SU-DHL-6 (cell line): ENCODE data around the gene NRGN.

Source experiments
- H2AFZ ChIP-seq: fragments of 200-600 bp; sonication (generic); 2 replicates; pipeline ENCODE4 v1.6.1; 2014; ENCODE audit warnings: low read depth, mild to moderate bottlenecking, moderate library complexity, mixed read lengths, antibody characterized with exemption, low read length; ENCODE audit not compliant: severe bottlenecking
- H3F3A ChIP-seq: fragments of 200-600 bp; shearing (Covaris generic); 2 replicates; pipeline ENCODE4 v1.6.0; 2016; ENCODE audit warnings: antibody characterized with exemption, mild to moderate bottlenecking; ENCODE audit not compliant: insufficient read depth
- H3K27ac ChIP-seq: fragments of 200-600 bp; sonication (generic); 2 replicates; pipeline ENCODE4 v1.5.1; 2016; ENCODE audit warnings: low read depth, mild to moderate bottlenecking, low read length, moderate library complexity, mixed read lengths
- H3K27me3 ChIP-seq: fragments of 200-600 bp; sonication (generic), shearing (Covaris generic); 2 replicates; pipeline ENCODE4 v1.6.0; 2014; ENCODE audit warnings: mild to moderate bottlenecking, low read length
- H3K36me3 ChIP-seq: fragments of 200-600 bp; sonication (generic); 2 replicates; pipeline ENCODE4 v1.6.1; 2014; ENCODE audit warnings: mild to moderate bottlenecking, low read length, mixed read lengths
- H3K4me2 ChIP-seq: fragments of 300-600, 200-600 bp; shearing (Covaris generic), sonication (generic); 2 replicates; pipeline ENCODE4 v1.6.0; 2014; ENCODE audit warnings: low read length, low read depth, mild to moderate bottlenecking; ENCODE audit not compliant: poor library complexity, severe bottlenecking
- H3K4me3 ChIP-seq: fragments of 200-600 bp; sonication (generic); 2 replicates; pipeline ENCODE4 v1.5.1; 2014; ENCODE audit warnings: antibody characterized with exemption, low read length, mild to moderate bottlenecking, mixed read lengths; ENCODE audit not compliant: insufficient read depth, poor library complexity, severe bottlenecking
- H3K79me2 ChIP-seq: fragments of 200-600 bp; sonication (generic); 2 replicates; pipeline ENCODE4 v1.6.1; 2014; ENCODE audit warnings: mild to moderate bottlenecking, low read length, moderate library complexity; ENCODE audit not compliant: insufficient read depth
- H3K9ac ChIP-seq: fragments of 200-600 bp; sonication (generic); 2 replicates; pipeline ENCODE4 v1.7.0; 2014; ENCODE audit warnings: mild to moderate bottlenecking, low read length
- H3K9me2 ChIP-seq: fragments of 200-600 bp; sonication (generic); replicated peaks from 2 replicates; pipeline ENCODE4 v1.6.1; 2014; ENCODE audit warnings: low read length; ENCODE audit not compliant: insufficient read depth
- H3K9me3 ChIP-seq: fragments of 200-600 bp; sonication (generic); 2 replicates; pipeline ENCODE4 v1.6.1; 2014; ENCODE audit warnings: low read length, mixed read lengths; ENCODE audit not compliant: insufficient read depth
- H4K20me1 ChIP-seq: fragments of 200-600 bp; sonication (generic); 2 replicates; pipeline ENCODE4 v1.6.1; 2014; ENCODE audit warnings: low read depth, mild to moderate bottlenecking, antibody characterized with exemption, low read length, moderate library complexity, mixed read lengths
- CTCF ChIP-seq: fragments of 200-600 bp; sonication (generic); IDR thresholded peaks from one replicate; pipeline ENCODE4 v1.5.1; 2017; ENCODE audit warnings: antibody characterized with exemption, mild to moderate bottlenecking, low read length, moderate library complexity; ENCODE audit not compliant: insufficient read depth, poor library complexity, severe bottlenecking
- EZH2phosphoT487 ChIP-seq: fragments of 200-600 bp; sonication (generic), shearing (Covaris generic); conservative IDR thresholded peaks from 2 replicates; pipeline ENCODE4 v1.6.1; 2018; ENCODE audit warnings: mild to moderate bottlenecking, antibody characterized with exemption, low read length, moderate library complexity, mixed read lengths

Gene NRGN

GRCh38 chr11:124756753-124757227 lies 17.0 kb downstream of the NRGN start:
- Histone ChIP-seq H2AFZ (no peak overlapping the region), H3K4me2 (no peak overlapping the region), H3F3A (no peaks in the 10 kb centered on the region), H3K4me3 (no peak overlapping the region), H3K27me3 (no peaks in the 10 kb centered on the region), H3K36me3 (no peaks in the 10 kb centered on the region), H3K79me2 (no peaks in the 10 kb centered on the region), H3K9me2 (no peaks in the 10 kb centered on the region), H3K27ac (no peak overlapping the region), H3K9me3 (no peaks in the 10 kb centered on the region), H3K9ac (no peak overlapping the region), H4K20me1 (no peaks in the 10 kb centered on the region)
- TF ChIP-seq CTCF (no peak), EZH2phosphoT487 (no peak)

- TF ChIP-seq CTCF (no peak), EZH2phosphoT487 (no peak)
- H4K20me1 ChIP-seq: no peaks in the 10 kb centered on the region
- no peaks in the 10 kb centered on the region for H3F3A ChIP-seq
- H3K27me3 ChIP-seq: no peaks in the 10 kb centered on the region
- H3K4me2 ChIP-seq: no peak overlapping the region
- no peak overlapping the region for H2AFZ ChIP-seq
- H3K79me2 ChIP-seq: no peaks in the 10 kb centered on the region
- no peaks in the 10 kb centered on the region for H3K9me2 ChIP-seq
- H3K9ac ChIP-seq: no peak overlapping the region
- no peak overlapping the region for H3K4me3 ChIP-seq
- H3K36me3 ChIP-seq: no peaks in the 10 kb centered on the region
- H3K27ac ChIP-seq: no peak overlapping the region
- no peaks in the 10 kb centered on the region for H3K9me3 ChIP-seq
Measured at GRCh38 chr11:124757320-124757719, 17.6 kb downstream of the NRGN start.

GRCh38 chr11:124758355-124759265 lies 18.9 kb downstream of the NRGN start:
- H3K36me3 ChIP-seq: no peaks in the 10 kb centered on the region
- no peak overlapping the region for H3K9ac ChIP-seq
- H3K9me2 ChIP-seq: no peaks in the 10 kb centered on the region
- no peak overlapping the region for H3K4me3 ChIP-seq
- no peak overlapping the region for H3K27ac ChIP-seq
- H3K9me3 ChIP-seq: no peaks in the 10 kb centered on the region
- no peaks in the 10 kb centered on the region for H3K27me3 ChIP-seq
- TF ChIP-seq CTCF (peak; percentile 76), EZH2phosphoT487 (no peak)
- H3K4me2 ChIP-seq: peak overlapping the region; percentile 41
- no peak overlapping the region for H2AFZ ChIP-seq
- H4K20me1 ChIP-seq: no peaks in the 10 kb centered on the region
- no peaks in the 10 kb centered on the region for H3F3A ChIP-seq
- no peaks in the 10 kb centered on the region for H3K79me2 ChIP-seq
